GM12878 (cell line): Measurements from ENCODE around the gene KCNAB3. TPM values are rescaled to one million over a fixed set of nuclear protein-coding genes. Genes with fewer than 3 reads are reported as not detected.

Experiments used
- ATAC-seq: fragments of 200-7000 bp; cut with Tn5 transposase; 3 replicates; pipeline ENCODE4 v1.9.1; 2020; ENCODE audit warnings: mild to moderate bottlenecking, moderate library complexity
- BruUV-seq: library from RNA; stranded (reverse); fragments of 400-500 nt; replicated peaks from 2 replicates; lab custom pipeline; 2021; lab: Mats Ljungman, UMichigan
- CTCF ChIA-PET: fragments of 300-600 bp; sonication (Branson Sonifier 250); formaldehyde crosslinking; extraction: SDS; loops from one replicate; lab custom pipeline; 2021; ENCODE audit warnings: inconsistent platforms; lab: Yijun Ruan, JAX
- POLR2A ChIA-PET: fragments of 350-600 bp; formaldehyde crosslinking; extraction: SDS; loops from one replicate; lab custom pipeline; 2021; ENCODE audit warnings: inconsistent platforms; lab: Charles Lee
- RAD21 ChIA-PET: fragments of 300-600 bp; sonication (Branson Sonifier 250); formaldehyde crosslinking; loops from one replicate; lab custom pipeline; 2023; ENCODE audit warnings: antibody characterized with exemption; ENCODE audit not compliant: unreplicated experiment; lab: Charles Lee
- SMC1A ChIA-PET: fragments of 300-600 bp; sonication (Branson Sonifier 250); formaldehyde crosslinking; loops from one replicate; lab custom pipeline; 2023; ENCODE audit not compliant: unreplicated experiment, uncharacterized antibody; lab: Charles Lee
- DNase-seq: peaks from one replicate; pipeline ENCODE4 v3.0.0-alpha.2; 2011; ENCODE audit warnings: low read depth, low spot score
- FAIRE-seq: peaks from 3 replicates; lab custom pipeline; 2011; peaks lifted over from hg19 to GRCh38; lab: Jason Lieb, UNC
- H2AFZ ChIP-seq: 2 replicates; pipeline ENCODE4 v1.6.0; 2011; ENCODE audit warnings: low read depth, low read length, control low read depth; ENCODE audit not compliant: control insufficient read depth
- H3K27ac ChIP-seq: 2 replicates; pipeline ENCODE4 v1.5.1; 2011; ENCODE audit warnings: control low read depth; ENCODE audit not compliant: control insufficient read depth, insufficient read depth
- H3K27me3 ChIP-seq, 2 experiments: replicated peaks in 1 of 2; 2 replicates each; pipeline versions ENCODE4 v1.6.0 to v1.6.1; 2011; ENCODE audit warnings: low read length in 1 of 2; ENCODE audit not compliant: control insufficient read depth in 2 of 2, insufficient read depth in 2 of 2
- H3K36me3 ChIP-seq, 2 experiments: 2 replicates each; pipeline ENCODE4 v1.5.1; 2011; ENCODE audit warnings: low read length in 1 of 2; ENCODE audit not compliant: control insufficient read depth in 2 of 2, insufficient read depth in 2 of 2
- H3K4me1 ChIP-seq: 2 replicates; pipeline ENCODE4 v1.6.1; 2011; ENCODE audit warnings: mild to moderate bottlenecking, low read length, moderate library complexity, mixed read lengths; ENCODE audit not compliant: control insufficient read depth, insufficient read depth
- H3K4me2 ChIP-seq: 2 replicates; pipeline ENCODE4 v1.6.0; 2011; ENCODE audit warnings: control low read depth; ENCODE audit not compliant: control insufficient read depth, insufficient read depth
- H3K4me3 ChIP-seq: fragments of 200-600 bp; sonication (generic); 2 replicates; pipeline ENCODE4 v1.5.1; 2016
- H3K79me2 ChIP-seq: 2 replicates; pipeline ENCODE4 v1.6.0; 2011; ENCODE audit warnings: low read length; ENCODE audit not compliant: control insufficient read depth, insufficient read depth
- H3K9ac ChIP-seq: 2 replicates; pipeline ENCODE4 v1.8.0; 2011; ENCODE audit warnings: low read length, control low read depth, mixed read lengths; ENCODE audit not compliant: control insufficient read depth, insufficient read depth
- H3K9me3 ChIP-seq: replicated peaks from 3 replicates; pipeline ENCODE4 v1.5.1; 2011; ENCODE audit warnings: mild to moderate bottlenecking, low read length; ENCODE audit not compliant: control insufficient read depth, insufficient read depth
- H4K20me1 ChIP-seq: 2 replicates; pipeline ENCODE4 v1.6.0; 2011; ENCODE audit not compliant: control insufficient read depth, insufficient read depth
- CREB1 ChIP-seq: IDR thresholded peaks from 2 replicates; pipeline ENCODE4 v1.6.1; 2012; ENCODE audit warnings: low read depth, mild to moderate bottlenecking, inconsistent platforms
- DPF2 ChIP-seq: fragments of 450-650 bp; IDR thresholded peaks from 2 replicates; pipeline ENCODE4 v1.6.1; 2017; ENCODE audit warnings: mild to moderate bottlenecking
- GATAD2B ChIP-seq: fragments of 450-650 bp; conservative IDR thresholded peaks from 2 replicates; pipeline ENCODE4 v1.6.1; 2017; ENCODE audit warnings: low read depth, mild to moderate bottlenecking, moderate library complexity
- NR2C1 ChIP-seq: fragments of 450-650 bp; IDR thresholded peaks from 2 replicates; pipeline ENCODE4 v1.6.1; 2017; ENCODE audit warnings: antibody characterized with exemption, mild to moderate bottlenecking, moderate library complexity
- NRF1 ChIP-seq: conservative IDR thresholded peaks from 2 replicates; pipeline ENCODE4 v1.6.1; 2011; ENCODE audit warnings: mild to moderate bottlenecking, low read depth, low read length, improper control_type of control experiment
- SMC3 ChIP-seq: IDR thresholded peaks from 2 replicates; pipeline ENCODE4 v1.6.1; 2011; ENCODE audit warnings: low read length, improper control_type of control experiment, borderline replicate concordance
- YY1 ChIP-seq: IDR thresholded peaks from 2 replicates; pipeline ENCODE4 v1.6.1; 2011; ENCODE audit warnings: low read depth, mild to moderate bottlenecking, low read length
- WGBS: methylation state at CpG from one replicate; pipeline ENCODE4 v1.1.6; 2016; ENCODE audit warnings: low lambda C conversion rate; ENCODE audit not compliant: insufficient replicate concordance, insufficient coverage; ENCODE audit errors: missing lambda C conversion rate; 5-methylcytosine and 5-hydroxymethylcytosine counted together
- in situ Hi-C: fragments of 300-500 bp; cut with MboI; formaldehyde crosslinking; loops from 9 replicates; pipeline ENCODE4 v1.14.3; 2018; ENCODE audit warnings: mixed read lengths
- intact Hi-C: fragments of 100-400 bp; cut with micrococcal nuclease; formaldehyde crosslinking; loops from one replicate; pipeline ENCODE4 v1.14.2; 2022; ENCODE audit not compliant: unreplicated experiment
- polyA plus RNA-seq, 11 experiments: library from polyadenylated mRNA; depleted of rRNA in 4 of 11; unstranded in 6 of 11; stranded (reverse) in 5 of 11; fragments of >200 nt; fragmentation: Nextera tagmentation in 4 of 11; fragmentation: Illumina TruSeq in 1 of 11; extraction: Ambion mirVana in 4 of 11; extraction: Trizol in 1 of 11; gene quantifications; 1 replicate in 1 of 11; 2 replicates in 10 of 11; pipeline versions ENCODE4 v1.2.1 to v1.2.3, GENCODE V29; 2011 to 2016; ENCODE audit warnings: inconsistent platforms in 2 of 11, missing spikeins in 2 of 11, low read depth in 1 of 11
- total RNA-seq, 4 experiments: library from RNA; depleted of rRNA in 3 of 4; stranded (reverse); fragments of >200 nt in 3 of 4; fragmentation: Illumina TruSeq in 1 of 4; extraction: Trizol in 1 of 4; gene quantifications; 2 replicates each; pipeline versions ENCODE4 v1.2.1 to v1.2.3, GENCODE V29; 2013 to 2021
- TF ChIP-seq, protein P1 (sequence below): fragments of 450-650 bp; IDR thresholded peaks from 2 replicates; pipeline ENCODE4 v1.6.1; 2017; ENCODE audit warnings: mild to moderate bottlenecking, low read depth, inconsistent platforms; ENCODE audit not compliant: poor library complexity, severe bottlenecking
- TF ChIP-seq, protein P2 (sequence below): fragments of 450-650 bp; IDR thresholded peaks from 2 replicates; pipeline ENCODE4 v1.6.1; 2017; ENCODE audit warnings: low read depth, mild to moderate bottlenecking, moderate library complexity

Gene KCNAB3
- total and polyA plus RNA-seq, 10 of the 15 experiments (the other 5 are each of a cell fraction or from before 2014, with no cell fraction given): 0.22 to 7.9 (median 1.8) TPM

DNA sequence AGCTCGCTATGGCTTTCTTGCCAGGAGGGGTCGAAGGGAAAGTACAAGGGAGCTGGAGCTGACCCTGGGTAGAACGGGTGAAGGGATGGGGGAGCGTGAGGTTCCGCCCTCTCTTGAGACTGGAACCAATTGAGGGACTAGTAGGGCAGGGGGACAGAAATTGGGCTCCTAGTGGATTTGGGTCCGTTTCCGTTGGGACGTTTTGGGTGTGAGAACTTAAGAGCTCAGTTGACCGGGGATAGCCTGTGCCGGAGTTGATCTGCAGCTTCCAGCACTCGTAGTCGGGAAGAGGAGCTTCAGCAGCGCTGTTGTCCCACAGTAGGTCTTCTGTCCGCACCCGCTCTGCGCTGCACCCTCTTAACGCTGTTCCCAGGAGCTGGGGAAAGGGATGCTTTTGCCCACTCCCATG is 2.8 kb upstream of the KCNAB3 start:
- ATAC-seq (peak; percentile 53), DNase-seq (no peak), FAIRE-seq (peak; percentile 27)
- ChIA-PET RAD21 (interaction anchor here (0.7 to 2.8 kb wide), 26 partner anchors 10 to 257 kb away, joined by 3 to 14 read pairs (median 4); partner anchors contain the start of genes BORCS6, CYB5D1, NAA38 and RNF227), POLR2A (interaction anchor here (0.5 to 3.4 kb wide), 25 partner anchors 8 to 447 kb away, joined by 3 to 27 read pairs (median 3); partner anchors contain the start of genes NAA38, RNF227 and SLC25A35), SMC1A (interaction anchor here (0.6 to 4.7 kb wide), 21 partner anchors 12 to 187 kb away, joined by 3 to 25 read pairs (median 5); partner anchors contain the start of genes NAA38 and RNF227), CTCF (interaction anchor here (0.5 to 8.9 kb wide), 23 partner anchors 10 to 263 kb away, joined by 3 to 76 read pairs (median 4); partner anchors contain the start of genes CYB5D1, GUCY2D, NAA38 and RNF227)
- Histone ChIP-seq H3K9me3 (no peaks in the 10 kb centered on the region), H3K27me3 (no peaks in the 10 kb centered on the region), H4K20me1 (no peaks in the 10 kb centered on the region), H3K36me3 (peaks cover 0 to 3% of the 10 kb centered on the region in 2 experiments; a peak in 2 of 4 replicates), H3K4me2 (peak overlapping the region; percentile 51), H3K4me3 (peak overlapping the region; percentile 98), H2AFZ (peak overlapping the region; percentile 97), H3K27ac (peak overlapping the region; percentile 96), H3K4me1 (peaks cover 8% of the 10 kb centered on the region), H3K9ac (peak overlapping the region; percentile 97), H3K79me2 (peaks cover 31% of the 10 kb centered on the region)
- in situ Hi-C loops: no loop called here
- WGBS: under 1% methylated on average over 16 of the region's 17 CpGs
- intact Hi-C loops: loop anchor here (5.0 kb wide), 1 partner anchor 55 kb away; no protein-coding TSS in a partner anchor
- TF ChIP-seq CREB1: no peak
- TF ChIP-seq SMC3: 0 out of 2 replicates have a peak, but pooled peaks have one; percentile 1
- TF ChIP-seq YY1: 0 out of 2 replicates have a peak, but pooled peaks have one; percentile 1
- TF ChIP-seq, protein P1, sequence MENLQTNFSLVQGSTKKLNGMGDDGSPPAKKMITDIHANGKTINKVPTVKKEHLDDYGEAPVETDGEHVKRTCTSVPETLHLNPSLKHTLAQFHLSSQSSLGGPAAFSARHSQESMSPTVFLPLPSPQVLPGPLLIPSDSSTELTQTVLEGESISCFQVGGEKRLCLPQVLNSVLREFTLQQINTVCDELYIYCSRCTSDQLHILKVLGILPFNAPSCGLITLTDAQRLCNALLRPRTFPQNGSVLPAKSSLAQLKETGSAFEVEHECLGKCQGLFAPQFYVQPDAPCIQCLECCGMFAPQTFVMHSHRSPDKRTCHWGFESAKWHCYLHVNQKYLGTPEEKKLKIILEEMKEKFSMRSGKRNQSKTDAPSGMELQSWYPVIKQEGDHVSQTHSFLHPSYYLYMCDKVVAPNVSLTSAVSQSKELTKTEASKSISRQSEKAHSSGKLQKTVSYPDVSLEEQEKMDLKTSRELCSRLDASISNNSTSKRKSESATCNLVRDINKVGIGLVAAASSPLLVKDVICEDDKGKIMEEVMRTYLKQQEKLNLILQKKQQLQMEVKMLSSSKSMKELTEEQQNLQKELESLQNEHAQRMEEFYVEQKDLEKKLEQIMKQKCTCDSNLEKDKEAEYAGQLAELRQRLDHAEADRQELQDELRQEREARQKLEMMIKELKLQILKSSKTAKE: peak; percentile 12
- TF ChIP-seq, protein P2, sequence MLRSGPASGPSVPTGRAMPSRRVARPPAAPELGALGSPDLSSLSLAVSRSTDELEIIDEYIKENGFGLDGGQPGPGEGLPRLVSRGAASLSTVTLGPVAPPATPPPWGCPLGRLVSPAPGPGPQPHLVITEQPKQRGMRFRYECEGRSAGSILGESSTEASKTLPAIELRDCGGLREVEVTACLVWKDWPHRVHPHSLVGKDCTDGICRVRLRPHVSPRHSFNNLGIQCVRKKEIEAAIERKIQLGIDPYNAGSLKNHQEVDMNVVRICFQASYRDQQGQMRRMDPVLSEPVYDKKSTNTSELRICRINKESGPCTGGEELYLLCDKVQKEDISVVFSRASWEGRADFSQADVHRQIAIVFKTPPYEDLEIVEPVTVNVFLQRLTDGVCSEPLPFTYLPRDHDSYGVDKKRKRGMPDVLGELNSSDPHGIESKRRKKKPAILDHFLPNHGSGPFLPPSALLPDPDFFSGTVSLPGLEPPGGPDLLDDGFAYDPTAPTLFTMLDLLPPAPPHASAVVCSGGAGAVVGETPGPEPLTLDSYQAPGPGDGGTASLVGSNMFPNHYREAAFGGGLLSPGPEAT: 0 out of 2 replicates have a peak, but pooled peaks have one; percentile 28
- 0 out of 2 replicates have a peak, but pooled peaks have one; percentile 5 for TF ChIP-seq GATAD2B
- no peak for TF ChIP-seq NR2C1
- no peak for TF ChIP-seq NRF1
- peak; percentile 79; the same call in 1 of the 2 replicates for TF ChIP-seq DPF2
- BruUV-seq: no TSS peak
